ENCODE data around the gene CX3CR1.

CX3CR1 gene

GRCh38 chr3:39261726-39262125 lies 18.1 kb downstream of the CX3CR1 start:
- Histone ChIP-seq H3K9me3 (ENCODE audit: severe bottlenecking) (no peaks in the 10 kb centered on the region), H3K27ac (no peak overlapping the region), H3K36me3 (no peaks in the 10 kb centered on the region), H3K4me3 (ENCODE audit: low read depth, low read length) (no peak overlapping the region), H3K27me3 (ENCODE audit: insufficient read depth, low read depth, severe bottlenecking) (no peaks in the 10 kb centered on the region)
- TF ChIP-seq, protein P1, sequence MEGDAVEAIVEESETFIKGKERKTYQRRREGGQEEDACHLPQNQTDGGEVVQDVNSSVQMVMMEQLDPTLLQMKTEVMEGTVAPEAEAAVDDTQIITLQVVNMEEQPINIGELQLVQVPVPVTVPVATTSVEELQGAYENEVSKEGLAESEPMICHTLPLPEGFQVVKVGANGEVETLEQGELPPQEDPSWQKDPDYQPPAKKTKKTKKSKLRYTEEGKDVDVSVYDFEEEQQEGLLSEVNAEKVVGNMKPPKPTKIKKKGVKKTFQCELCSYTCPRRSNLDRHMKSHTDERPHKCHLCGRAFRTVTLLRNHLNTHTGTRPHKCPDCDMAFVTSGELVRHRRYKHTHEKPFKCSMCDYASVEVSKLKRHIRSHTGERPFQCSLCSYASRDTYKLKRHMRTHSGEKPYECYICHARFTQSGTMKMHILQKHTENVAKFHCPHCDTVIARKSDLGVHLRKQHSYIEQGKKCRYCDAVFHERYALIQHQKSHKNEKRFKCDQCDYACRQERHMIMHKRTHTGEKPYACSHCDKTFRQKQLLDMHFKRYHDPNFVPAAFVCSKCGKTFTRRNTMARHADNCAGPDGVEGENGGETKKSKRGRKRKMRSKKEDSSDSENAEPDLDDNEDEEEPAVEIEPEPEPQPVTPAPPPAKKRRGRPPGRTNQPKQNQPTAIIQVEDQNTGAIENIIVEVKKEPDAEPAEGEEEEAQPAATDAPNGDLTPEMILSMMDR (IDR thresholded peaks at IDR 0.05; ENCODE audit: low read depth, low read length): no peak
- no peak for DNase-seq

GRCh38 chr3:39260957-39261356 lies 18.9 kb downstream of the CX3CR1 start:
- TF ChIP-seq, protein P1 (IDR thresholded peaks at IDR 0.05; ENCODE audit: low read depth, low read length): 0 out of 2 replicates have a peak, but pooled peaks have one; percentile 4
- Histone ChIP-seq H3K36me3 (no peaks in the 10 kb centered on the region), H3K9me3 (ENCODE audit: severe bottlenecking) (no peaks in the 10 kb centered on the region), H3K4me3 (ENCODE audit: low read depth, low read length) (no peak overlapping the region), H3K27me3 (ENCODE audit: insufficient read depth, low read depth, severe bottlenecking) (no peaks in the 10 kb centered on the region), H3K27ac (no peak overlapping the region)
- no peak for DNase-seq

GRCh38 chr3:39260318-39260717 lies 19.5 kb downstream of the CX3CR1 start:
- DNase-seq: no peak
- Histone ChIP-seq H3K4me3 (ENCODE audit: low read depth, low read length) (no peak overlapping the region), H3K27me3 (ENCODE audit: insufficient read depth, low read depth, severe bottlenecking) (no peaks in the 10 kb centered on the region), H3K9me3 (ENCODE audit: severe bottlenecking) (no peaks in the 10 kb centered on the region), H3K36me3 (no peaks in the 10 kb centered on the region), H3K27ac (no peak overlapping the region)
- TF ChIP-seq, protein P1 (IDR thresholded peaks at IDR 0.05; ENCODE audit: low read depth, low read length): no peak

GRCh38 chr3:39255503-39256325 lies 24.1 kb downstream of the CX3CR1 start:
- no peaks in the 10 kb centered on the region for H3K9me3 ChIP-seq (ENCODE audit: severe bottlenecking)
- H3K4me3 ChIP-seq (ENCODE audit: low read depth, low read length): no peak overlapping the region
- H3K36me3 ChIP-seq: no peaks in the 10 kb centered on the region
- no peaks in the 10 kb centered on the region for H3K27me3 ChIP-seq (ENCODE audit: insufficient read depth, low read depth, severe bottlenecking)
- H3K27ac ChIP-seq: no peak overlapping the region
- DNase-seq: no peak
- TF ChIP-seq, protein P1 (IDR thresholded peaks at IDR 0.05; ENCODE audit: low read depth, low read length): no peak

GRCh38 chr3:39254806-39255449 lies 24.9 kb downstream of the CX3CR1 start:
- Histone ChIP-seq H3K27me3 (ENCODE audit: insufficient read depth, low read depth, severe bottlenecking) (no peaks in the 10 kb centered on the region), H3K4me3 (ENCODE audit: low read depth, low read length) (no peak overlapping the region), H3K27ac (no peak overlapping the region), H3K9me3 (ENCODE audit: severe bottlenecking) (no peaks in the 10 kb centered on the region), H3K36me3 (no peaks in the 10 kb centered on the region)
- TF ChIP-seq, protein P1 (IDR thresholded peaks at IDR 0.05; ENCODE audit: low read depth, low read length): no peak
- DNase-seq: no peak
